ENCODE measurements around the gene CDK6.
A peak's percentile ranks its signal among the peaks of the same experiment; 100 is the strongest.

Gene CDK6

GRCh38 chr7:92685136-92686042, 151.0 kb downstream of the CDK6 start:
- peak in 1 of 2 donors; percentile 22 for DNase-seq (ENCODE audit: low read depth in 2 of 2, low spot score in 1 of 2)

- no peak for DNase-seq (ENCODE audit: low read depth in 2 of 2, low spot score in 1 of 2)
These were observed 152.1 kb downstream of the CDK6 start for GRCh38 chr7:92684274-92684673.

- DNase-seq (ENCODE audit: low read depth in 2 of 2, low spot score in 1 of 2), result no peak
These were observed 153.4 kb downstream of the CDK6 start for GRCh38 chr7:92682903-92683539.

- no peak for DNase-seq (ENCODE audit: low read depth in 2 of 2, low spot score in 1 of 2)
These were observed 154.0 kb downstream of the CDK6 start for GRCh38 chr7:92682330-92682729.

- DNase-seq (ENCODE audit: low read depth in 2 of 2, low spot score in 1 of 2), result no peak
These were observed 154.7 kb downstream of the CDK6 start for GRCh38 chr7:92681633-92682032.

- DNase-seq (ENCODE audit: low read depth in 2 of 2, low spot score in 1 of 2), result no peak
These were observed 155.9 kb downstream of the CDK6 start for GRCh38 chr7:92680442-92680841.

- DNase-seq (ENCODE audit: low read depth in 2 of 2, low spot score in 1 of 2), result no peak
These were observed 158.0 kb downstream of the CDK6 start for GRCh38 chr7:92678291-92678920.

- no peak for DNase-seq (ENCODE audit: low read depth in 2 of 2, low spot score in 1 of 2)
These were observed 162.0 kb downstream of the CDK6 start for GRCh38 chr7:92674379-92674778.

GRCh38 chr7:92671505-92672169, 164.7 kb downstream of the CDK6 start:
- no peak for DNase-seq (ENCODE audit: low read depth in 2 of 2, low spot score in 1 of 2)

GRCh38 chr7:92670204-92670851, 166.0 kb downstream of the CDK6 start:
- no peak for DNase-seq (ENCODE audit: low read depth in 2 of 2, low spot score in 1 of 2)

- no peak for DNase-seq (ENCODE audit: low read depth in 2 of 2, low spot score in 1 of 2)
These were observed 166.7 kb downstream of the CDK6 start for GRCh38 chr7:92669616-92670165.

GRCh38 chr7:92668564-92668963, 167.8 kb downstream of the CDK6 start:
- no peak for DNase-seq (ENCODE audit: low read depth in 2 of 2, low spot score in 1 of 2)

GRCh38 chr7:92667816-92668535, 168.4 kb downstream of the CDK6 start:
- DNase-seq (ENCODE audit: low read depth in 2 of 2, low spot score in 1 of 2), result no peak

GRCh38 chr7:92665926-92666325, 170.4 kb downstream of the CDK6 start:
- no peak for DNase-seq (ENCODE audit: low read depth in 2 of 2, low spot score in 1 of 2)

GRCh38 chr7:92661651-92662050, 174.7 kb downstream of the CDK6 start:
- no peak for DNase-seq (ENCODE audit: low read depth in 2 of 2, low spot score in 1 of 2)

- no peak for DNase-seq (ENCODE audit: low read depth in 2 of 2, low spot score in 1 of 2)
These were observed 177.7 kb downstream of the CDK6 start for GRCh38 chr7:92658671-92659070.

- DNase-seq (ENCODE audit: low read depth in 2 of 2, low spot score in 1 of 2), result no peak
These were observed 179.0 kb downstream of the CDK6 start for GRCh38 chr7:92657391-92657790.

GRCh38 chr7:92656121-92656520, 180.3 kb downstream of the CDK6 start:
- no peak for DNase-seq (ENCODE audit: low read depth in 2 of 2, low spot score in 1 of 2)

GRCh38 chr7:92655346-92655884, 181.0 kb downstream of the CDK6 start:
- DNase-seq (ENCODE audit: low read depth in 2 of 2, low spot score in 1 of 2), result no peak

- DNase-seq (ENCODE audit: low read depth in 2 of 2, low spot score in 1 of 2), result no peak
These were observed 183.2 kb downstream of the CDK6 start for GRCh38 chr7:92653136-92653535.

All from stimulated activated CD8-positive, alpha-beta memory T cell treated with anti-CD3 and anti-CD28 coated beads, Interleukin-4, amount 100 ng/mL, for 1 hour (primary cell).